GM21717 (cell line): ENCODE data around the gene MRPL21.
"Not testable (repeated sequence)": the region's sequence is repeated elsewhere in the genome, so short reads cannot be mapped to it uniquely, and the experiment has no call there.

Experiments
- ATAC-seq: cut with Tn5 transposase; IDR thresholded peaks from one replicate; pipeline ENCODE4 v1.9.1; 2021; ENCODE audit warnings: mild to moderate bottlenecking, moderate library complexity; ENCODE audit not compliant: unreplicated experiment

The MRPL21 gene

DNA sequence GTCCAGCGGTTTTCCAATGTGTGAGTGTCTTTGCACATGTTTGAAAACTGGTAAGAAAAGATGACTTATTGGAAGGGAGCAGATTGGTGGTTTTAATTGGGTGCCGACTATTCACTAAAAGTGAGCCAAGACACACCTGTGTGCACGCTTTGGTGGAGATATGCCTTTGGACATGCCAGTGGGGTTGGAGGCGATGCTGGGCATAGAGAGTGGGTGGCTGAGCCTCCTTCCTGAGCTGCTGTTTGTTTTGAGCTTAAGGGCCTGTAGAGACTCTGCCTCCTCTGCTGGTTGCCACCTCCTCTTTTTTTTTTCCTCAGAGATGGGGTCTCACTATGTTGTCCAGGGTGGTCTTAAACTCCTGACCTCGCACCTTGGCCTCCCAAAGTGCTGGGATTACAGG is 9.6 kb upstream of the MRPL21 start:
- ATAC-seq, result no peak

DNA sequence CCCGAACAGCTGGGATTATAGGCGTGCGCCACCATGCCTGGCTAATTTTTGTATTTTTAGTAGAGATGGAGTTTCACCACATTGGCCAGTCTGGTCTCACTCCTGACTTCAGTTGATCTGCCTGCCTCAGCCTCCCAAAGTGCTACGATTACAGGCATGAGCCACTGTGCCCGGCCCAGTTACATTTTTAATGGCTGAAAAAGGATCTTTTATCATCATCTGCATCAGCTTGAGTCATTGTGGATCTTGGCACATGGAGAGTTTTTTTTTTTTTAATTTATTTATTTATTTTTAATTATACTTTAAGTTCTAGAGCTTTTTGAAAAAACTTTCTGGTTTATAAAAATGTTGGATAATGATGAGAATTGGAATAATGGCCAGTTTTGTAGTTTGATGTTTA is 8.6 kb upstream of the MRPL21 start:
- ATAC-seq, result no peak

DNA sequence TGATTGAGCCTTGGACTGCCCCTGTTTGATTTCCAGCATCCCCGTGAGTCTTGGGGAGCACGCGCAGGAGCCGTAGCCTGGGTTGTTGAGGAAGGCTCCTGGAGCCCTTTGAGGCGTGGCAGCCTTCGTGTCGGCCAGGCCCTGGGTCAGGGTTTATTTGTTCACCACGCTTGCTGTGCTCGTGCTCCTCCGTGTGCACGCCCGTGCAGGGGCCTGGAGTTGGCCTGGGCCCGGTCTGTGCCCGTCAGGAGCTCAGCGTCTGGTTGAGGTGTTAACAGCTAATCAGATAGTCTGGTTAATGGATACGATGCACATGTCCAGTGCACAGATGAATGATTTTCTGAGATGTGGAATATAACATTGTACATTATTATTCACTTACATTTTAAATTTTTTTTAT is 8.1 kb upstream of the MRPL21 start:
- no peak for ATAC-seq

DNA sequence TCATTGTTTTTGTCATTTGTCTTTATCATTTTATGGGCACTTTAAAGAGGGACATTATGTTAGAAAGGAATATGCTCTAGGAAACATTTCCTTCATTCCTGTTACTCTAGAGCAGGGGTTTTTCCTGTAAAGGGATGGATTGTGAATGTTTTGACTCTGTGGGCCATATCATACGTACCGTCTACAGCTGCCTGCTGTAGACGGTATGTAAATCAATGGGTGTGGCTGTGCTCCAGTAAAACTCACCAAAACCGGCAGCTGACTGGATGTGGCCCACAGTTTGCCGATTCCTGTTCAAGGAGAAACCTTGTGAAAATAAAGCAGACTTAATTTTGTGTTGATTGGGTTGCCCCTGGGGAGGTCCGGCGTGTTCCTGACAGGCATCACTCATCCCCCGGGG is 7.3 kb upstream of the MRPL21 start:
- no peak for ATAC-seq

DNA sequence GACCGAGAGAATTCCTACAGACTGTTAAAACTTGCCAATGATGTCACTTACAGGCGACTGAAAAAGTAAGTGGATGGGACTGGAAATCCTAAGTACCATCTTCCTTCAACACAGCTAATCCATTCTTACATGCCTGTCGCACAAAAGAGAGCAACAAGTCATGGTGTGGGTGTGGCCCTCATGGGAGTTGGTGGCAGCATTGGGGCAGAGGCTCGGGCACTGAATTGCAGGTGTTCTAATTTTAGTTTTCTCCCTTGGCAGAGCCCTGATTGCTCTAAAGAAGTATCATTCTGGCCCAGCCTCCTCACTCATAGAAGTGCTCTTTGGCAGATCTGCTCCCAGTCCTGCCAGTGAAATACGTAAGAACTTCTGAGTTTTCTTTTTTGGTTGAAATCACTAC is 4.6 kb upstream of the MRPL21 start:
- ATAC-seq, result no peak

DNA sequence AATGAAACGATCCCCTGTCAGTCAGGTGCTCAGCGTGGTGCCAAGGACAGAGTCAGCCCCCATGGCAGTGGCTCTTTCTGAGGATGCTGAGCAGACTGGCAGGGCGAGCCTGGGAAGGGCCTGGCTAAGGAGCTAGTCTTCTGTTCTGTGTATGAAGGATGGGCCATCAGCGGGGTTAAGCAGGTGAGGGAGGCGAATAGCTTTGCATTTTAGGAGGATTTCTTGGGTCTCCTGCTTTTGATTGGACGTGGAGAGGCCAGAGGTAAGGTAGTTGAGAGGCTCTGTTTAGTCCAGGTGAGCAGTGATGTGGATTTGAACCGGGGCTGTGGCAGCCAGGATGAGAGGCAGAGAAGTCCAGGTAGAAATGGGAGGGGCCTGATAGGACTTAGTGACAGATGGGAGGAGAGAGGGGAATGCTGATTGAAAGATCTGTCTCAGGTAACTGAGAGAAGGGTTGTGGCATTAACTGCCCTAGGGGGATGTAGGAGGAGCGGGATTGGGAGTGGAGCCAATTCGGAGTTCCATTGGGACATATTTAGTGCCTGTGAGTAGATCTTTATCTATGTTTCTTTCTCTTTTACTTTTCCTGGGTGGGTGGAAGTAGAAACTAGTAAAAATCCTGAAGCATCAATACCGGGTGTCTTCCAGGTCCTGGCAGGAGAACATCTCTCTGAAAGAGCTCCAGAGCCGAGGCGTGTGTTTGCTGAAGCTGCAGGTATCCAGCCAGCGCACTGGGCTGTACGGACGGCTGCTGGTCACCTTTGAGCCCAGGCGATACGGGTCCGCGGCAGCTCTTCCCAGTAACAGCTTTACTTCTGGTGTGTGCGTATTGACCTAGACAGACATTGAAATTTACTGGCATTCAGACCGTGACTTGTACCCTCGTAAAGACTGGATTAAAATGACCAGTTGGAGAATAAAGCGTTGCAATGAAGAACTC is 2.1 kb upstream of the MRPL21 start:
- ATAC-seq, result no peak

DNA sequence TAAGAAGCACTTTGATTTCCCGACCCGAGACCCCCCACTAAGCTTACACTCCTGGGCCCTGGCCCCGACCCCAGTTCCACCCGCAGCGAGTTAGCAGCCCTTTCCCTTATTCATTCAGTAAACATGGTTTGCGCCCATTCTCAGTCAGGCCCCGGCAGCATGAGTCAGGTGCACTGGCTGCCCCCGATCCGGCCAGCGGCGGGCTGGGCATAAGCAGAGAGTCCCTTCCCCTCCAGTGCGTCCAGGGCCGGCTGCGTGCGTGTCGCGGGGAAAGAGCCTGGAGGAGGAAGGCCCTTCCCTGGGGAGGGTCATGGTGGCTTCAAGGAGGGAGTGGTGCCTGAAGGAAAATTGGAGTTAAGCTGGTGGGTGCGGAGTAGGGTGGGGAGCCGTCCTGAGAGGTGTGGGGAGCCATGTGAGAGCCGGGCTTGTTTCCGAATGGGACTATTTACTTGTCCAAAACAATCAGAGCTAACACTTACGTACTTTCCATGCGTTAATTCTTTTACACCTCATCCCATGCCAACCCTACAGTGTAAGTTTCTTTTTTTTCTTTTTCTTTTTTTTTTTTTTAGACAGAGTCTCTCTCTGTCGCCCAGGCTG is 716 bp upstream of the MRPL21 start:
- peak; percentile 41 for ATAC-seq

DNA sequence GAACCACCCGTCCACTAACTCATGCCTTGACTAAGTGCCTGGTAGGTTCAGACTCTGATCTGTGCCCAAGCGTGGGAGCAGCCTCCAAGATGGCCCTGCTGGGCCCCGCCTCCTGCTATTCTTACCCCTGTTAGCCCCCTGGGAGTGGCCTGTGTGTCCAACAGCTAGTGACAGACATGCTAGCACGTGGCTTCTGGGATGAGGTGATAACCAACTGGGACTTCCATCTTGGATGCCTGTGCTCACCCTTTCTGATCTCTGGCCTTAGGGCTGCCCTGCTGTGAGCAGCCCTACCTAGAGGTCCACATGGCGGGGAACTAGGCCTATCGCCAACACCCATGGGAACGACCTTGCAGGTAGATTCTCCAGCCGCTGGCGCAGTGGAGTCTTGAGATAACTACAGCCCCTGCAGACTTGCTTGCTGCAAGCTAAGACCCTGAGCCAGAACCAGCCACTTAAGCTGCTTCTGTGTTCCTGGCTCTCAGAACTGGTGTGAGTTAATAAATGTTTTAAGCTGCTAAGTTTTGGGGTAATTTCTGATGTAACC is 2.7 kb downstream of the MRPL21 start:
- ATAC-seq, result no peak

DNA sequence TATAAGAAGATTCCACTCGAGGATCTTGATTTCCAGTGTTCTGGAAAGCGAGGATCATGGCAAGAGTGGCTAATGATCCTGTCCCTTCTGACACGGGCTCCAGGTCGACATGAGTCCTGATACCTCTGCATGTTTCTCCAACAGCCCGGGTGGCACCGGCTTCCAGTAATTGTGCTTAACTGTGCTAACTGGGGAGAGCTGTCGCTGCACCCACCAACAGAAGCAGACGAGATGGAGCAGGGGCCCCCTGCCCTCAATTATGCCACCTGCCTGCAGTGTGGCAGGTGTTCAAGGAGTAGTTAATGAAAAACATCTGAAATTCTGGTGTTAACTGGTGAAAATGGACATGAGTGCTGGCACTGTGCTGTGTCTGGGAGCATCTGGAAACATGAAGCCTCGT is 6.2 kb downstream of the MRPL21 start:
- no peak for ATAC-seq

DNA sequence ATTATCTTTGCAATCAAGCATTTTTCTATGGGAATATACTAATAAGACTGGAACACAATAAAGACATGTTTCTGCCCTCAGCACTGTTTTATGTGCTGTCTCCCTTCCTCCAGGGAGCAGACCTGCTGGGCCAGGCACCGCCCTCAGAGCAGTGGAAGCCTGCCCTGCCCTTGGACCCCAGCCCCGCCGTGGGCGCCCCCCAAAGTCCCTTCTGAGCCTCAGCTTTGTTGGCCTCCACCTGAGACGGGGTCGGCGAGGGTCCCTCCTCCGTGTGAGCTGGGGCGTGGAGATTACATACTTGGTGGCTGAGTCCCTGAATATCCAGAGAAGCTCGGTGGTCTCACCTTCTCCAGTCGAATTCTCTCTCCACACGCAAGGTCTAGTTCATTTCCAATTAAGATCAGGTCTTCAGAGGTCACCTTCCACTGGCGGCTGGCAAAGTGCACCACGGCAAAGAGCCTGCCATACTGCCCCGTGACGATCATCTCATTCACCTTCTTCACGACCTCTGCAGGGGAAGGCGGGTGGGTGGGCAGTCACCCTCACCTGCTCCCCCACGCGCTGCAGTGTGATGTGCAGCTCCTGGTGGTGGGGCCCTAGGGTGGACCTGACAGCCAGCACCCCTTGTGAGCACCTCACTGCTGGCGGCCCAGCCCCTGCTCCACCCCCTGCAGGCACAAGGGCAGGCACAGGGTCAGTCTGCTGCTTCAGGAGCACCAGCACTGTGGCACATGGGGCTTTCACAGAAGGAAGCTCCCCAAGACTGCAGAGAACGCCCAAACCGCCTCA is 7.3 kb downstream of the MRPL21 start:
- ATAC-seq, result no peak

DNA sequence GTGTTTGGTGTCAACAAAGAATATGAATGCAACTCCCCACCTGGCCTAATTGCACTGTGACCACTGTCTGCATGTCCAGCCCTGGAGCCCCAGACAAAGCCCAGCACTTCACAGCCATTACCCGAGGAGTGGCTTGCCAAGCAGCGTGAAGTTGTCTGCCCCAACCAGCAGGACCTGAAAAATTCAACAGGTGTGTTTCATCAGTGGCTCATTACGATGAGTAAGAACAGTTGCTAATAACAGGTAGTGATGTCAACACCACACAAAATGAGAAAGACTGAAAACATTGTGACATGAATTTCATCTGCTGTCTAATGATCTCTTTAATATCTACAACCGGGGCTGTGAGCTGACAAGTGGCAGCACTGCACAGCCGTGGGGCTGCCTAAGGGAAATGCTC is 10.3 kb downstream of the MRPL21 start:
- no peak for ATAC-seq

DNA sequence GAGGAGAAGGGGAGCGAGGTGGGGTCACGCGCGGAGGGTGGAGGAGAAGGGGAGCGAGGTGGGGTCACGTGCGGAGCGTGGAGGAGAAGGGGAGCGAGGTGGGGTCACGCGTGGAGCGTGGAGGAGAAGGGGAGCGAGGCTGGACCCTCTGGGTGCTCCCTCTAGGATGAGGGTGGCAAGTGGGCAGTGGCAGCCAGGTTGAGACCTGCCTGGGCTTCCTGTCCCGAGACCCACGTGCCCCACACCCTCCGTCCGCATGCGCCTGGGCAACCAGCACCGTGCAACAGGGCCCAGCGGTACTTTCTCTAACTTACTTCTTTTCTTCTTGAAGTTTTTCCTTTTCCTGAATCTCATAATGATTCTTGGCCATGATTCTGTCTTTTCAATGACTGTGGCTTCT is 11.1 kb downstream of the MRPL21 start:
- no peak for ATAC-seq

DNA sequence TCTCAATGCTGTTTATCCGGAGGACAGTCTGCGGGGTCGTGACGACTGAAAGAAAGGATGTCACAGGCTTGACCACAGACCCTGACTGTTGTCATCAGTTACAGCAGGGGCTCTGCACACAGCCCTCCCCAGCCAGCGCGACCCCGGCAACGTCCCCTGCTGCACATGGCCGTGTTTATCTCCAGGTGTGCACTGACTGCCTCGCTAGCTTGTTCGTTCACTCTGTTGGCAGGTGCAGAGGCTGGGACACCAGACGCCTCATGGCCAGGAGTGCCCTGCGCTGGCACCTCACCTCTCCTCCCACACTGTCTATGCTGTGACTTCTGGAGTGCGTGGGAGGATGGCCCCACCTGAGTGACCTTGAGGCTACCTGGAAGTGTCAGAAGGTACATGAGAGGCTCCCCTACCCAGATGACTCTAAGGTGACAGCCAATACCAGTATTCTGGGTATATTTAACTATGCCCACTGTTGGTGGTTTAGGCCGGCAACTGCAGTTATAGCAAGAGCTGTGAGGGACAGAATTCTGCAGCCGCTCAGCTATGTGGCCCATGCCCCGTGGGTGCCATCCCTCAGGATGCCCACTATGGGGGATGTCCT is 12.2 kb downstream of the MRPL21 start:
- no peak for ATAC-seq

DNA sequence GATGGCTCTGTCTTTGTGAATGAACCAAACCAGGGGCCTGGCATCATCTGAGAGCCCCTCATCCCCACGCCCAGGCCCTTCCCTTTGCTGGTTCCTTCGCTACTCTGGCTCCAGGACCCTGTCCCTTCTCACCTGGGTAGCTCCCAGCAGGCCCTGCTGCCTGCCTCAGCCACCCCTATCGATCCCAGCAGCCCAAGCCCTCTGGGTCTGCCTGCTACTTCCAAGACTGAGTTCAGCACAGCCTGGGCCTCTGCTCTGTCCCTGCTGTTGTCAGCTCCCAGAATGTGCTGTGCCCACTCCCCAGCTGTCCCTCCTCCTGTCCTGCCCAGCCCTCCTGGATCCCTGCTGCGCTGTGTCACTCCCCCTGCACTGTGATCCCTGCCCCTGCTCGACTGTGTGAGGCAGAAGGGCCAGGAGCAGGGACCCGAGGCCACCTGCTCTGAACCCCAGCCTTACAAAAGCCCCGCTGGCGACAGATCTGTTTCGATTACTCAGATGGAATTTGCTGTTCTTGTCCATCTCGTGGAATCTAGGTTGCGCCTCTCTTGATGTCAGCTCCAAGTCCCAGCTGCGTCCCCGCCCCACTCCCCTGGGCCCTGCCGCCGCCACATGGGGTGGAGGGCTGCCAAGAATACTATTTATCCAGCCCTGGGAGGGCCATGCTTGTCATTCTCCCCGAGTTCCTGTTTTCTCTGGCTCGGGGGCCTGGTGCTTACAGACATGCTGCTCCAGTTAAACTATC is 13.0 kb downstream of the MRPL21 start:
- no peak for ATAC-seq

DNA sequence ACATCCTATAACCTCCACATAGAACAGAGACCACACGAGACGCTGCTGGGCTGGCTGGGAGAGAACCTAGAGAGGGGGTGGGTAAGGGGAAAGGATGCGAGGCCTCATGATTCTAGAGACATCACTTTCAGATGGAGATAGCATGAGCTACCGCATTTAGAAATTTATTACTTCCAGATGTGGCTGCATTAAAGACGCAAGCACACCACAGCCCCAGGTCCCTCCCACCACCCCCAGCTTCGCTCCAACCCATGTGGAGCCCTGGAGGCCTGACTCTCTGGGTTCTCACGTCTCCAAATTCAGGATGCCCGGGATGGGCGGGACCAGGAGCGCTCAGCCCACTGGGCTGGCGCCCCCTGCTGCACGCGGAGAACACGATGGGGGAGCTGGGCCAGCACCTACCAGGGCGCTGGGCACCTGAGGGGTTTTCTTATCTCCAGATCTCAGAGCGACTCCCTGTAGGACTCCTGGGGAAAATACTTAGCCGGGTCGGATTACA is 13.6 kb downstream of the MRPL21 start:
- ATAC-seq, result no peak

DNA sequence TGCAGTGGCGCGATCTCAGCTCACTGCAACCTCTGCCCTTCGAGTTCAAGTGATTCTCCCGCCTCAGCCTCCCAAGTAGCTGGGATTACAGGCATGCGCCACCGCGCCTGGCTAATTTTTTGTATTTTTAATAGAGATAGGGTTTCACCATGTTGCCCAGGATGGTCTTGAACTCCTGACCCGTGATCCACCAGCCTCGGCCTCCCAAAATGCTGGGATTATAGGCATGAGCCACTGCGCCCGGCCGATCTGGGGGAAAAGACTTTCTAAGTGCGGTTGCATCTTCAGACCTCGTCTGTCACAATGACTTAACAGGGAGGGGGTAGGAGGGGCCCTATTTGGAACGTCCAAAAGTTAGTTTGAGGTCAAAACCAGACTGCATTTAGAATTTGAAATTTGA is 18.8 kb downstream of the MRPL21 start:
- ATAC-seq, result not testable (repeated sequence)

DNA sequence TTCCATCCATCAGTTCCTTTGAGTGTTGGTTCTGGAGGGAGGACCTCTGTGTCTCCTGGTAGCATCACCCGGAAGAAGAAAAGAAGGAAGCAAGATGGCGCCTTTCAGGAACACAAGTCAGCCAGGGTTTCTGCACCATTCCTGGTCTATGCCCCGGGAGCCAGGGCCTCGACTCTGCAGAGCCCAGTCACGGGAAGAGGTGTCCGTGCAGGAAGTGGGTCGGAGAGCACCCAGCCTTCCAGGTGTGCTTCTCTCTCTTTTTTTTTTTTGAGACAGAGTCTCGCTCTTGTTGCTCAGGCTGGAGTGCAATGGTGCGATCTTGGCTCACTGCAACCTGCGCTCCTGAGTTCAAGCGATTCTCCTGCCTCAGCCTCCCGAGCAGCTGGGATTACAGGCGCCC is 21.2 kb downstream of the MRPL21 start:
- no peak for ATAC-seq

DNA sequence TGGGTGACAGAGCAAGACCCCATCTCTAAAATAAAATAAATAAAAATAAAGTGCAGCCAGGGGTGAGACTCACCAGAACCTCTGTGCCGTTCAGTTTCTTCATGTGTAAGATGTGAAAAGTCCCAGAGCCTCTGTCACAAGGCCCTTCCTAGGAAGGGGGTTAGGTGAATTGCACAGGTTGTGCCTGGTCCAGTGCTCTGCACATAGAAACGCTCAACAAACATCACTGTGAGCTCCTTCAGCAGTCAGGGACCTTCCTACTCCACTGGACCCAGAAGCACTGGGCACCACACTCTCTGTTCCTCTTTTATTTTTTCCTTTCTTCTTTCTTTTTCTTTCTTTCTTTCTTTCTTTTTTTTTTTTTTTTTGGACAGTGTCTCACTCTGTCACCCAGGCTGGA is 22.3 kb downstream of the MRPL21 start:
- ATAC-seq, result no peak

DNA sequence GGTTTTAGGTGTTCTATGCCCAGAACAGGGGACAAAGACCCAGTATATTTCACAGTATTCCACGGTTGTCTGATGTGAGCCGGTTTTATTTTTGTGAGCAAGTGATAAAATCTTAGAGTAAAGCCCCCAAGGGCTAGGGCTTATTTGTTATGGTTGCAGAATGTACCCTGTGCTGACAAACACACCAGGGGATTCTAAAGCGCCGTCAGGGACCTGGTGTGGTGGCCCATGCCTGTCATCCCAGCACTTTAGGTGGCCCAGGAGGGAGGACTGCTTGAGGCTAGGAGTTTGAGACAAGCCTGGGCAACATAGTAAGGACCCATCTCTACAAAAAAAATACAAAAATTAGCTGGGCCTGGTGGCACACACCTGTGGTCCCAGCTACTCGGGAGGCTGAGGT is 22.8 kb downstream of the MRPL21 start:
- no peak for ATAC-seq

DNA sequence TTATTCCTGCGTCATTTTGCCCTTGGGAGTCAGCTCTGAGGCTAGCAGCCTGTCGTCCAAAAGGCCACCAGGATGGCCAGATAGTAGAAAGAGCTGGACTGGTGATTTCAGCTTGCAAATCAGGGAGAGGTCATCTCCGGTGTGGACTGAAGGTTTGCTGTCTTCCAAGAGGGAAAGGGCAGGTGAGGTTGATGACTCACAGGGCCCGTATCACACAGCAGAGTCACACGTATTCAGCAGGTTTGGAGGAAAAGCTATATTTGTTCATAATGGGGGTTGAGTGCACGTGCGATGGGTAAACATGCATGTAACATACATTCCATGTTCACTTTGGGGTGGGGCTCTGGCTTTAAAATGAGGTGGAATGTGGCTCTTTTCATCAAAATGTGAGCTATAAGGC is 25.6 kb downstream of the MRPL21 start:
- no peak for ATAC-seq
